ENCODE results near the gene CPSF3. TPM values are rescaled to one million over a fixed set of nuclear protein-coding genes. Genes with fewer than 3 reads are reported as not detected.

The CPSF3 gene
- total and polyA plus RNA-seq, 2 of the 13 experiments (the other 11 are each of a cell fraction or from before 2014, with no cell fraction given) = 19.8 to 93.0 TPM

GRCh38 chr2:9462313-9462712, 38.9 kb downstream of the CPSF3 start (continued):
- TF ChIP-seq GFI1 (CRISPR knock-in tag; IDR thresholded peaks at IDR 0.05; ENCODE audit: borderline replicate concordance) = no peak
- TF ChIP-seq NONO (IDR thresholded peaks at IDR 0.05) = no peak
- TF ChIP-seq NONO (CRISPR knock-in tag; conservative IDR thresholded peaks at IDR 0.05) = no peak
- TF ChIP-seq SETDB1 (CRISPR knock-in tag; IDR thresholded peaks at IDR 0.05; ENCODE audit: borderline replicate concordance) = no peak
- TF ChIP-seq ZBTB7A (CRISPR knock-in tag; IDR thresholded peaks at IDR 0.05) = no peak
- no peak for TF ChIP-seq SNRNP70 (IDR thresholded peaks at IDR 0.05; ENCODE audit: low read depth, low read length)
- TF ChIP-seq ZNF776 (CRISPR knock-in tag; IDR thresholded peaks at IDR 0.05) = no peak
- TF ChIP-seq ZNF230 (CRISPR knock-in tag; IDR thresholded peaks at IDR 0.05) = no peak

- H2AFZ ChIP-seq (ENCODE audit: low read length) = no peak overlapping the region
- no peak overlapping the region for H3K27ac ChIP-seq (ENCODE audit: extremely low read length, insufficient read depth, low read length)
- no peaks in the 10 kb centered on the region for H3K79me2 ChIP-seq (ENCODE audit: insufficient read depth, low read length)
- intact Hi-C loops (cut with micrococcal nuclease; ENCODE audit: unreplicated experiment) = no loop called here
- TSS peak; percentile 32 for BruUV-seq (replicated peaks)
- H3K4me2 ChIP-seq (ENCODE audit: low read depth, low read length) = no peak overlapping the region
- H3K27me3 ChIP-seq (ENCODE audit: control insufficient read depth in 1 of 2, insufficient read depth in 2 of 2, low read length in 2 of 2) = no peaks in the 10 kb centered on the region
- TF ChIP-seq MED8 (CRISPR knock-in tag; IDR thresholded peaks at IDR 0.05; ENCODE audit: insufficient replicate concordance) = no peak
- TF ChIP-seq ZNF253 (CRISPR knock-in tag; IDR thresholded peaks at IDR 0.05; ENCODE audit: borderline replicate concordance) = no peak
- TF ChIP-seq PREB (CRISPR knock-in tag; IDR thresholded peaks at IDR 0.05) = no peak
- no peak for TF ChIP-seq MYPOP (CRISPR knock-in tag; IDR thresholded peaks at IDR 0.05)
- TF ChIP-seq LCORL (IDR thresholded peaks at IDR 0.05) = no peak
- no peak for TF ChIP-seq LCORL (CRISPR knock-in tag; IDR thresholded peaks at IDR 0.05)
- no peak for TF ChIP-seq PBX2 (CRISPR knock-in tag; IDR thresholded peaks at IDR 0.05)
- no peak for TF ChIP-seq ZBTB26 (CRISPR knock-in tag; IDR thresholded peaks at IDR 0.05; ENCODE audit: borderline replicate concordance)
- TF ChIP-seq HMG20B (CRISPR knock-in tag; conservative IDR thresholded peaks at IDR 0.05) = no peak
- TF ChIP-seq RAD51 (IDR thresholded peaks at IDR 0.05; ENCODE audit: borderline replicate concordance) = no peak
- no peak for TF ChIP-seq ZNF430 (CRISPR knock-in tag; IDR thresholded peaks at IDR 0.05)
- no peak for TF ChIP-seq JUND (CRISPR knock-in tag; IDR thresholded peaks at IDR 0.05)
- ChIA-PET POLR2A (no interaction called here), CTCF (ENCODE audit: low intra/inter-chr PET ratio, low total read pairs) (no interaction called here)
- 98% methylated on average over 6 of the region's 6 CpGs for whole genome bisulfite sequencing (ENCODE audit: low lambda C conversion rate)
- in situ Hi-C loops (cut with HindIII; ENCODE audit: extremely low pct_ligation_motif_present, low pct_unique_long_range_greater_than_20kb) = no loop called here
- H4K20me1 ChIP-seq (ENCODE audit: insufficient read depth, low read length) = no peaks in the 10 kb centered on the region
- H3K9ac ChIP-seq (ENCODE audit: insufficient read depth, low read depth, low read length) = no peak overlapping the region
- no peak for FAIRE-seq
- peaks cover 11 to 41% of the 10 kb centered on the region in 2 experiments for H3K36me3 ChIP-seq (replicated peaks in 1 of 2; ENCODE audit: control insufficient read depth in 1 of 2, insufficient read depth in 2 of 2, low read length in 2 of 2)
- DNase-seq (ENCODE audit: low spot score) = no peak
- no peaks in the 10 kb centered on the region for H3K9me3 ChIP-seq (ENCODE audit: low read length)
- no peak overlapping the region for H3K4me3 ChIP-seq (replicated peaks in 1 of 3; ENCODE audit: insufficient read depth in 1 of 3, low read depth in 2 of 3, low read length in 3 of 3)
- H3K4me1 ChIP-seq (ENCODE audit: insufficient read depth, low read length) = peaks cover 8% of the 10 kb centered on the region; the same call in 1 of the 2 replicates
- no peak for ATAC-seq
Measured at GRCh38 chr2:9462886-9463697, 39.6 kb downstream of the CPSF3 start.
